Mesodermal cell (in vitro differentiated cells): ENCODE results near the gene MCM7.

Experiments used
- H3K27ac ChIP-seq: 2 replicates; pipeline ENCODE4 v1.7.0; 2013; ENCODE audit warnings: mild to moderate bottlenecking, low read depth, low read length, moderate library complexity; ENCODE audit not compliant: severe bottlenecking
- H3K36me3 ChIP-seq: 2 replicates; pipeline ENCODE4 v1.7.1; 2013; ENCODE audit warnings: mild to moderate bottlenecking, low read length, moderate library complexity; ENCODE audit not compliant: control insufficient read depth, insufficient read depth
- H3K4me1 ChIP-seq: one replicate; pipeline ENCODE4 v1.7.1; 2013; ENCODE audit warnings: mild to moderate bottlenecking, low read length; ENCODE audit not compliant: insufficient read depth, control insufficient read depth, poor library complexity, severe bottlenecking
- H3K4me3 ChIP-seq: 2 replicates; pipeline ENCODE4 v1.7.0; 2013; ENCODE audit warnings: low read length, control low read depth, mild to moderate bottlenecking; ENCODE audit not compliant: insufficient read depth, poor library complexity, severe bottlenecking; ENCODE audit errors: extremely low read depth
- H3K9me3 ChIP-seq: 2 replicates; pipeline ENCODE4 v1.7.1; 2013; ENCODE audit warnings: mild to moderate bottlenecking, low read length, moderate library complexity; ENCODE audit not compliant: control insufficient read depth
- WGBS, 2 experiments: methylation state at CpG; one replicate each; pipeline ENCODE4 v1.1.5; 2013; ENCODE audit warnings: missing lambda C conversion rate in 2 of 2; ENCODE audit not compliant: insufficient coverage in 2 of 2; 5-methylcytosine and 5-hydroxymethylcytosine counted together

Gene MCM7

DNA sequence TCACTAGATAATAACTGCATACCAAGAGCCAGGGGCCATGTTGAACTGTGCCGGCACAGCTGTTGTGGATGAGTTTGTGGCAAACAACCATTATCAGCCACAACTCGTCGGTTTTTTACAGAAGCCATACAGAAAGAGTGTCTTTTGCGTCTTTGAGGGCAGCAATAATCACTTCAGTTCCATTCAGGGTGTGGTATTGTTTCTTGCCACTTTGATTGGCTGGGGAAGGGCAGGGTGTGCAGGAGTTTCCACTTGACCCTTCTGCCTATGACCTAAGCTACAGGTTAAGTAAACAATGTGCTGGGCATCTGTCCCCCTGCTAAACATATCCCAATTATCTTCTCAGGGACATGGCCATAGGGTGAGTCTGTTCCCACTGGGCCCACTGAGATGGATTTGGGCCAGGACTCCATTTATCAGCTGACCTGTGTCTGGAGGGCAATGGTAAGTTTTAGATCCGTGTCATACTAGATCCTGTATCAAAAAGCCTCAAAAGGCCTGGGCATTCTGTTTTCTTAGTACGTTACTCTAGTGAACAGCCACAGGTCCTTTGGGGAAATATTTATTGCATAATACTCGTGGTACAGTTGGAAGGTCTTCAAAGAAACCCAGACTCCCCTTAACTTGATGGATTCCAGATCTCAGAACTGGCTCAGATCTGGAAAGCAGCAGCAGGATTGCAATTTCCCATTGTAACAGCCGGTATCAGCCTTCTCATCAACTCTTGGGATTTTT, 35.6 kb downstream of the MCM7 start:
- H3K27ac ChIP-seq: peak overlapping the region; percentile 89
- peaks cover 91% of the 10 kb centered on the region for H3K36me3 ChIP-seq
- H3K4me3 ChIP-seq: no peak overlapping the region
- H3K4me1 ChIP-seq: peaks cover 5% of the 10 kb centered on the region
- peaks cover 9% of the 10 kb centered on the region for H3K9me3 ChIP-seq
- 95 to 98% methylated on average over 6 of the region's 8 CpGs for WGBS, 2 experiments

DNA sequence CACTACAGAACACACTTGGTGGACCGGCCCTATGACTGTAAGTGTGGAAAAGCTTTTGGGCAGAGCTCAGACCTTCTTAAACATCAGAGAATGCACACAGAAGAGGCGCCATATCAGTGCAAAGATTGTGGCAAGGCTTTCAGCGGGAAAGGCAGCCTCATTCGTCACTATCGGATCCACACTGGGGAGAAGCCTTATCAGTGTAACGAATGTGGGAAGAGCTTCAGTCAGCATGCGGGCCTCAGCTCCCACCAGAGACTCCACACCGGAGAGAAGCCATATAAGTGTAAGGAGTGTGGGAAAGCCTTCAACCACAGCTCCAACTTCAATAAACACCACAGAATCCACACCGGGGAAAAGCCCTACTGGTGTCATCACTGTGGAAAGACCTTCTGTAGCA, 37.0 kb downstream of the MCM7 start:
- 94 to 100% methylated on average over 3 to 5 of the region's 9 CpGs for WGBS, 2 experiments

DNA sequence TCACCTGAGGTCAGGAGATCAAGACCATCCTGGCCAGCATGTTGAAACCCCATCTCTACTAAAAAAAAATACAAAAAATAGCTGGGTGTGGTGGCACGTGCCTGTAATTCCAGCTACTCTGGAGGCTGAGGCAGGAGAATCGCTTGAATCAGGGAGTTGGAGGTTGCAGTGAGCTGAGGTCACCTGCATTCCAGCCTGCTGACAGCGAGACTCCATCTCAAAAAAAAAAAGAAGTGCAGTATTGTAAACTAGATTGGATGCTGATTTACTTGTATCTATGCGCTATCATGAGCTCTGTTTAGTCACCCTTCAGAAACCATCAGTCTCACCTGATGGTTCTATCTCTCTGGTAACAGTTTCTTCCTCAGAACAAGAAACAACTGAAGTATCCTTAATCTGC, 37.8 kb downstream of the MCM7 start:
- Histone ChIP-seq H3K36me3 (peaks cover 86% of the 10 kb centered on the region), H3K4me1 (peaks cover 5% of the 10 kb centered on the region), H3K4me3 (no peak overlapping the region), H3K27ac (no peak overlapping the region), H3K9me3 (no peaks in the 10 kb centered on the region)
- 100% methylated on average over 3 of the region's 4 CpGs; no CpG with 5 or more reads in 1 of the 2 experiments for WGBS, 2 experiments

More for the DNA sequence above, 37.0 kb downstream of the MCM7 start:
- peaks cover 86% of the 10 kb centered on the region for H3K36me3 ChIP-seq
- H3K4me1 ChIP-seq: peaks cover 5% of the 10 kb centered on the region
- no peak overlapping the region for H3K27ac ChIP-seq
- H3K9me3 ChIP-seq: no peaks in the 10 kb centered on the region
- H3K4me3 ChIP-seq: no peak overlapping the region

DNA sequence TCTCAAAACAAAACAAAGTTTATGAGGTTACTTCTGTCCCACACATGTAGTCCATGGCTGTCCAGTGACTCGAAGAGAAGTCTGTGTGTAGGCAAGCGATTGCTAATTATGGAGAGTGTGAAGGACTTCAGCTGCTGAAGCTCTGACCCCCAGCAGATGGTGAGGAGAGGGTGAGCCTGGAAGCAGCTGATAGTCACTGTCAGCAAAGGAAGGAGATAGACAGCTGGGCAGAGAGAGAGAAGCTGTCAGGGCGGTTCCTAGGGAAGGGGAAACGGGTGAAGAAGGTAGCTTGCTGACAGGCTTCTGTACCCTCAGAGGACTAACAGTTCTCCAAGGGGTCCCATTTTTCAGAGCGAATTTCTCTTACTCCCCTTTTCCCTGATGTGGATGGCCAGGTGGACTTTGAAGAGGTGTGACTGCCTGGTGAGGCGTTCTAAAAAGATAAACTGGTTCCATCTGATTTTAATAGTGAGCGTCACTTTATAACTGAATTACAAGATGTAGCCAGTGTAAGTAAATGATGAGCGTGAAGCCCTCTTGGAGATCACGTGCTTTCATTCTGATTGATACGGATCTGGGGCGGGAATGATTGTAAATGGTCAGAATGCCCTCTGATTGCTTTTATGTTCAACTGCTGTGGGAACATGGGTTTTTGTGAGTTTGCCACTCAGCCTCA, 39.5 kb downstream of the MCM7 start:
- Histone ChIP-seq H3K4me3 (no peak overlapping the region), H3K27ac (no peak overlapping the region), H3K4me1 (peaks cover 5% of the 10 kb centered on the region), H3K36me3 (peaks cover 90% of the 10 kb centered on the region), H3K9me3 (no peaks in the 10 kb centered on the region)
- 93 to 95% methylated on average over 9 to 10 of the region's 11 CpGs for WGBS, 2 experiments

DNA sequence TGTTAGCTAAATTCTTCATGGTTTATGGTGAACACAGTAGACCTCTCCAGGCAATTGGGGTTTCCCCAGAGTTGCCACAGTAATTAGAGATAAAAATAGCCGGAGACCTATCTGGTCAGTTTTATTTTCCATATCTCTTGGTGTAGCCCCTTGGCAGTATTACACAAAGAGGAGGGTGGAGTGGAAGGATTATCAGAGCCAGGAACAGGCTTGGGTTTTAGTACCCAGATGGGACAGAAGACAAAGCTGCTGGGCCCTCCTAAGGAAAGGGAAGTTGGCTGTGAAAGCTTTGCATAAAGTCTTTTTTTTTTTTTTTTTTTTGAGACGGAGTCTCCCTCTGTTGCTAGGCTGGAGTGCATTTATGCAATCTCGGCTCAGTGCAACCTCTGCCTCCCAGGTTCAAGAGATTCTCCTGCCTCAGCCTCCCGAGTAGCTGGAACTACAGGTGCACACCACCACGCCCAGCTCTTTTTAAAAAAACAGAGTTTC, 41.9 kb downstream of the MCM7 start:
- Histone ChIP-seq H3K4me3 (no peak overlapping the region), H3K27ac (no peak overlapping the region), H3K36me3 (peaks cover 77% of the 10 kb centered on the region), H3K9me3 (no peaks in the 10 kb centered on the region), H3K4me1 (no peaks in the 10 kb centered on the region)
- WGBS, 2 experiments: 91 to 94% methylated on average over 4 of the region's 5 CpGs

DNA sequence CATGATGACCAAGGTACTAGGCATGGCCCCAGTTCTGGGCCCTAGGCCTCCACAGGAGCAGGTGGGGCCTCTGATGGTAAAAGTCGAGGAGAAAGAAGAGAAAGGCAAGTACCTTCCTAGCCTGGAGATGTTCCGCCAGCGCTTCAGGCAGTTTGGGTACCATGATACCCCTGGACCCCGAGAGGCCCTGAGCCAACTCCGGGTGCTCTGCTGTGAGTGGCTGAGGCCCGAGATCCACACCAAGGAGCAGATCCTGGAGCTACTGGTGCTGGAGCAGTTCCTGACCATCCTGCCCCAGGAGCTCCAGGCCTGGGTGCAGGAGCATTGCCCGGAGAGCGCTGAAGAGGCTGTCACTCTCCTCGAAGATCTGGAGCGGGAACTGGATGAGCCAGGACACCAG, 44.2 kb downstream of the MCM7 start:
- 92 to 97% methylated on average over 8 to 10 of the region's 10 CpGs for WGBS, 2 experiments
- Histone ChIP-seq H3K9me3 (no peaks in the 10 kb centered on the region), H3K4me3 (no peak overlapping the region), H3K4me1 (no peaks in the 10 kb centered on the region), H3K27ac (no peak overlapping the region), H3K36me3 (peaks cover 69% of the 10 kb centered on the region)

DNA sequence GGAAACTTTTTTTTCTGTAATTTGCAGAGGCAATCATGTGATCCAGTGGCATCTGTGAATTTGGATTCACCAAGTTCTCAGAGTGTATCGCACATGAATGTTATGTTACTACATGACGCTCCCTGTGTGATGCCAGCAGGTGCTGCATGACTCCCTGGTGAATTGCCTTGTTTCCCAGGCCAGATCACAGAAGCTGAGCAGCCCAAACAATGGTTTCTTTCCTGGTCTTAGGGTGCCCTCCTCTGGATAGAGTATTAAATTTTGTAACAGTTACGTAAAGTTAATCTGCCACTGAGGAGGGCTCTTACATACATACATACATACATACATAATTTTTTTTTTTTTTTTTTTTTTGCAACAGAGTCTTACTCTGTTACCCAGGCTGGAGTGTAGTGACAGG, 48.0 kb downstream of the MCM7 start:
- 89 to 96% methylated on average over 2 of the region's 3 CpGs for WGBS, 2 experiments
- Histone ChIP-seq H3K4me3 (no peak overlapping the region), H3K36me3 (peaks cover 43% of the 10 kb centered on the region), H3K27ac (no peak overlapping the region), H3K9me3 (no peaks in the 10 kb centered on the region), H3K4me1 (no peaks in the 10 kb centered on the region)

DNA sequence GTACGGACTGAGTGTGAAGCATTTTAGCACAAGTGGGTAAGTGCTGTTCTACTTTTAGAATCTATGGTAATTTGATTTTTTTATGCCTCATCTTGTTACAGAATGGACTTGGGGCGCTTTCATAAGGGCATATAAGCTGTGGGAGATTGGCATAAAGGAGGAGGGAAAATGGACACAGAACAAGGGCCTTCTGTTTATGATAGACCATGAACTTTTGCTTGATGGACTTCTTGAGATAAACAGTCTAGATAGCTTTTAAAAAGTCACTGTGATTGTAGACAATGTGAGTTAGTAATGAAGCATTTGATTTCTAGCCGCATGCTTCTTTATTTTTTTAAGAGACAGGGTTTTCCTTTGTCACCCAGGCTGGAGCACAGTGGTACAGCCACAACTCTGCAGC, 49.6 kb downstream of the MCM7 start:
- H3K36me3 ChIP-seq: peaks cover 27% of the 10 kb centered on the region
- 73 to 92% methylated on average over 2 to 3 of the region's 3 CpGs for WGBS, 2 experiments
- no peak overlapping the region for H3K4me3 ChIP-seq
- H3K9me3 ChIP-seq: no peaks in the 10 kb centered on the region
- H3K27ac ChIP-seq: no peak overlapping the region
- no peaks in the 10 kb centered on the region for H3K4me1 ChIP-seq

DNA sequence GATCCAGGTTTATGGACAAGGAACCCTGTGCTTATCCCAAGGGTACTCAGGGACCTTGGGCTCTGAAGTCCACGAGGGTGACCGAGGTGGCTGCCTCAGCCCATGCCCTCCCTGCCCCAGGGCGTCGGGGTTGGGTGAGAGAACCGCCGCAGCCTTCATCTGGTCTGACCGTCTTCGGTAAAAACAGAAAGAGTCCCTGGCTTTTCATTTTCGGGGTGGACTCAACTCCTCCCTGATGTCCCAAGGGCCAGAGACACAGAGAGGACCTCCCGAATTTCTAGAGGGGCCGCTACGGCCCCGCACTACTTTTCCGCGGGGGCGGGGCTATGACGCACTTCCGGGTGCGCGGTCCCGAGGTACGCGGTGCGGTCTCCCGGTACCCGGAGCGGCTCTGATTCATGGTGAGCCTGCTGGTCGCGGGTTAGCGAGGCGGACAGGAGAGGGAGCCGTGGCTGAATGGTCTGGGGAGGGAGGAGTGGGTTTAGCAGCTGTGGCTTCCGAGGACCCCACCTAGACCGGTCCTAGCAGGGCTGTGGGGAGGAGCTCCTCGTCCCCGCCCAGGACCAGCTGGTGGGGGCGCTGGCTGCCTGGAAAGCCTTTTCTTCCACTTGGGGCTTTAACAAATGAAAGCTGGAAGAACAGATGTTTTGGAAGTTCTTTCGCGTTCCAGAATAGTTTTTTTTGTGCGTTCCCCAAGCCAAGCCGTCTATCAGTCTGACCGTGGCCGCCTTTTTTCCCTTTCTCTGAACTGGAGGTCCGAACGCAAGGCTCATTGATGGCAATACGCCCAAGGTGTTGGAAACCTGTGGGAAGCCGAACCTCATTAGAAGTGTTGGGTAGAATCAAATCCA, 51.5 kb downstream of the MCM7 start, which contains the start of gene ZSCAN21:
Gene ZSCAN21 (plus strand): TSS at position 334 of the 851 bp plus-strand sequence. CDS start 7,233 bp downstream, outside the sequence.
- Histone ChIP-seq H3K36me3 (peaks cover 22% of the 10 kb centered on the region), H3K4me3 (peak within 1 kb of the TSS; percentile 89), H3K4me1 (no peaks in the 10 kb centered on the region), H3K27ac (peak within 1 kb of the TSS; percentile 89), H3K9me3 (no peaks in the 10 kb centered on the region)
- 7 to 10% methylated on average over 25 to 41 of the region's 47 CpGs for WGBS, 2 experiments

DNA sequence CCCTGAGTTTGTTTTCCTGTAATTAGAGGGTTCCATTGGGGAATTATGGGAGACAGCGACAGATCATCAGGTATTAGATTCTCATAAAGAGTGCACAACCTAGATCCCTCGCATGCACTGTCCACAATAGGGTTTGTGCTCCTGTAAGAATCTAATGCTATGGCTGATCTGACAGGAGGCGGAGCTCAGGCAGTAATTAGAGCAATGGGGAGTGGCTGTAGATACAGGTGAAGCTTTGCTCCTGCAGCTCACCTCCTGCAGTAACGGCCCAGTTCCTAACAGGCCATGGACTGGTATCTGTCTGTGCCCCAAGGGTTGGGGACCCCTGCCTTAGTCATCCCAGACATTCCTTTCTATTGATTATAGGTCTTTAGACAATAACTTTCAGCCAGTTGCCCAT, 52.5 kb downstream of the MCM7 start:
- Histone ChIP-seq H3K36me3 (peaks cover 18% of the 10 kb centered on the region), H3K4me3 (no peak overlapping the region), H3K9me3 (no peaks in the 10 kb centered on the region), H3K4me1 (no peaks in the 10 kb centered on the region), H3K27ac (no peak overlapping the region)
- WGBS, 2 experiments: 90 to 100% methylated on average over 2 to 4 of the region's 4 CpGs
